ENCODE data around the gene GATAD2B.
"Not testable (repeated sequence)": the region's sequence is repeated elsewhere in the genome, so short reads cannot be mapped to it uniquely, and the experiment has no call there.

The GATAD2B gene

DNA sequence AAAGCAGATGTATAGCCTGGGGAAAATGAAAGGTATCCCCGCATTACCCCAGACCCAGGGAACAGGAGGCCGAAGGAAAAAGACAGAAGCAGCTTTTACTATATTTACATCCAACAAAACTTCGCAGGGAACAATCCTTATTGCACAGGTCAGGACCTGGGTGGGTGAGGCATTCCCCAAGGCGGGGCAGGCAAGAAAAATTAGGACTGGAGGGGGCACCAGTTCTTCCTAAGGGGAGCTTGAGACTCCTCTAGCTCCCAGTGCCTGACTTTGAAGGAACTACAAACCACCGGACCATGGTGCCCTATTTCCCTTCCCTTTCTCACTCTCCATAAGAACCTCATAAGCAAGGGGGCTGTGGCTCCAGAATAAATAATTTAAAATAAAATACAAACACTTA is 6.7 kb upstream of the GATAD2B start:
- no peak for DNase-seq

DNA sequence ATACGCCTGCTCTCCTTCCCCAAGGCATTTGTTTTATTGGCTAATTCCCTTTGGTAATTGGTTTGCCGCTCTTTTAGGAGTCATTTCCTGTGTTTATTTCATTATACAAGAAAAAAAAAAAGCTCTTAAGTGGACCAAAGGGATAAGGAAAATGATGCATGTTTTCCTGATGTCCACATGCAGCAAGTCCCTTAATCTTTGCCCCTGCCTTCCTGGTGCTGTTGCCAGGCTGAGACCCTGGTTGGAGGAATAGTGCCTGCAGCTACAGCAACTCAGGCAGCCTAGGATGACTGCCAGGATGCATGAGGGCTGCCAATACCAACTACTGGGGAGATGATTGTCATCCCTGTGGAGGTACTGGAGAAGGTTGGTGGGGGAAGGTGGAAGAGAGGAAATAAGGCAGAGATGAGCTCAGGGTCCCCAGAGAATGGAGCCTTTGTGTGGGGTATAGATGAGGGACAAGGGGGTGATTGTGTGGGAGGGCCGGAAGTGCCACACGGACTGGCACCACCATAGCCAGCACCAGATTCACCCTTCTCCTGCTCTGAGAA is 6.1 kb upstream of the GATAD2B start:
- DNase-seq: no peak

DNA sequence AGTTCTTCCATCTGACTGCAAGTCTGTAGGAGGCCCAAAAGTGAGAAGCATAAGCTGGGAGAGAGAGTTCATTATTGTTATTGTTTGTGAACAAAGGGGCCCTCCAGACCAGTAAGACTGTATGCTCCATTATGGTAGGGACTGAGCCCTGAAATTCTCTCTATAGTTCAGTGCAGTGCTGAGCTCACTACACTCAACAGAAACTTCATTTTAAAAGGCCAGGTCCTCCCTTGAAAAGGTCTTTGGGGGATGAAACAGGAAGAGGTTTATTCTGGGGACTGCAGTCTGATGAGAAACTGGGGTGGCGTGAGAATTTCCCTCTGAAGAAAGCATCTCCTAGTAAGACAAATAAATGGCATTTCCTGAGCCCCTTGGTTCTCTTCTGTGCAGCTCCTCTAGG is 5.5 kb upstream of the GATAD2B start:
- no peak for DNase-seq

DNA sequence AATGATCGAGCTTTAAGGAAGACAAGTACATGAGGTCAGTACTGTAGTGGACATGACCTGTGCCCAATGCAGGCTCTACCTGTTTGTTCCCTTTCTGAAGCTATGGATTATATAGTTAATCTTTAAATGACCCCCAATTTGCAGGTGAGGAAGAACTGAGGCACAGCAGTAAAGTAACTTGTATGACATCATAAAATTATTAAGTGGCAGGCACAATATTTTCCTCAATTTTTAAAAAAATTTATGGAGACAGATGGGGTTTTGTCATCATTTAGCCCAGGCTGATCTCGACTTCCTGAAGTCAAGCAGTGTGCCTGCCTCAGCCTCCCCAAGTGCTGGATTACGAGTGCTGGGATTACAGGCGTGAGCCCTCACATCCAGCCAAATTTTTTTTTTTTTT is 3.6 kb upstream of the GATAD2B start:
- DNase-seq: no peak

DNA sequence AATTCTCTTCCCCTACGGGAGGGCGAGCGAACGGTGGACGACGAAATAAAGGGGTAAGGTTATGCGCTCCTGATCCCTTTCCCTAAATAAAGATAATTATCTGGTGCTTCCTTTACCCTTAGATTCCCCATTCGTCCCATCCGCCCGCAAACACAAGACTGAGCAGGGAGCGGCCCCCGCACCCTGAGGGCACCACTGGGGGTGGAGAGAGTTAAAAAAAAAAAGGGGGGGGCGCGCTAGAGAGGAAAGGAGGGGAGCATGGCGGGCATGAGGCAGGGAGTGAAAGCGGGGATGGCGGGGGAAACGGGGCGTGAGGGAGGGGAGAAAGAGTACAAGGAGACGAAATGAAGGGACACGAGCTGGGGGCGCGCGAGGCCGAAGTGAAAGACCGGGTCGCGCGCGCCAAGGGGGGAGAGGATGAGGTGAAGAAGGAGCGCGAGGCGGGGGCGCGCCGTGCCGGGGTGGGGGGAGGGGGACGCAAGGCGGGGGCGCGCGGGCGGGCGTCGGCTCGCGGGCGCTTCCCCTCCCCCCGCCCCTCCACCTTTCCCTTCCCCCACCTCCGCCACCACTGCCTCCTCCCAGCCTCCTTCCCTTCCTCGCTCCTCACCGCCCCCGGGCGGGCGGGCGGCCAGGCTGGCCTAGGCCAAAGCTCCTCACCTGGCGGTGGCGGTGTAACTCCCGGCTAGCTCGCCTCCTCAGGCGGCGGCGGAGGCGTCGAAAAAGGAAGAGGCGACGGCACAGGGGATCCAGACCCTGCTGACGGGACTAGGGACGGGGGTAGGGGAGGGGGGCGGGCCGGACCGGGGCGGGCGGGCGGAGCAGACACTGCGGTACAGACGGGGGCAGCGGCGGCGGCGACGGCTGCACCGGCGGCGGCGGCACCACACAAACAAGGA is 448 bp downstream of the GATAD2B start:
- peak in 1 of 2 experiments; percentile 67 for DNase-seq

DNA sequence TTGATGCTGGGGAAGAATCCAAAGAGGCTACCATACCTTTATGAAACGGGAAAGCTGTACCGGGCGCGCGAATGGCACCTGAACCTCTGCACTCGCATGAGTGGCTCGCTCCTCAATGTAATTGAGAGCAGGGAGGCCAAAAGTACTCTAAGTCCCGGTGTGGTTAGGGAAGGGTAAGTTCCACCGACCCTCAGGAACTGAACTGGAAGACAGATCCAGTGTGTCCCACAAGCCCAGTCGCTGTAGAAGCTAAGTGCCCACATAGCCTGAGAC is 1.0 kb downstream of the GATAD2B start:
- DNase-seq: peak in 1 of 2 experiments; percentile 16

DNA sequence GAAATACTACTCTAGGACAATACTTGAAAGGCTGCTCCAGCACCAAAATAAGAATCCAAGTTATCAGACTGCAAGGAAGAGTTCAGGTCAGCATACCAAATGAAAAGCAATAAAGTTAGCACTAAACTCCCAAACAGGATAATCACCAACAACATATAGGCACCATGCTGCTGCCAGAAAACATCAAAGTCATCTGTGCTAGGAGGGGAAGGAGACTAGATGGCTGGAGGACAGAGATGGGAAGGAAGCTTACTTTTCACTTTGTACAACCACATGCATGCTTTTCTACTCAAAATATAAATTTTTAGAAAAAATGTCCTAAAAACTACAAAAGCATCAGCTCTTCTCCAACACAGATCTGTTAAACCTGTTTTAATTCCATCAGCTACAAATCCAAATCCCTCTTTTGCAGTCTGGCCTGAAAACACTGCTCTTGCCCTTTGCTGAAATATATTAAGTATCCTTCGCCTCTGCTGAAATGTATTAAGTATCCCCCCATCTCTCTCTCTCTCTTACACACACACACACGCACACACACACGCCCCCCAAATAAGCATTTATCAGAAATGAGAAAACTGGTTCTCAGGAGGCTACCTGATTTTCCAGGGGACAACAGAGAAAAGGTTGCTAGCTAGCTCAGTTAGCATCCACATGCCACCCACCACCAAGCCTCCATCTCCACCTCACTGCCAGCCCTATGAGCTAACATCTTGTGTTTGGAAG is 1.5 kb downstream of the GATAD2B start:
- no peak for DNase-seq

DNA sequence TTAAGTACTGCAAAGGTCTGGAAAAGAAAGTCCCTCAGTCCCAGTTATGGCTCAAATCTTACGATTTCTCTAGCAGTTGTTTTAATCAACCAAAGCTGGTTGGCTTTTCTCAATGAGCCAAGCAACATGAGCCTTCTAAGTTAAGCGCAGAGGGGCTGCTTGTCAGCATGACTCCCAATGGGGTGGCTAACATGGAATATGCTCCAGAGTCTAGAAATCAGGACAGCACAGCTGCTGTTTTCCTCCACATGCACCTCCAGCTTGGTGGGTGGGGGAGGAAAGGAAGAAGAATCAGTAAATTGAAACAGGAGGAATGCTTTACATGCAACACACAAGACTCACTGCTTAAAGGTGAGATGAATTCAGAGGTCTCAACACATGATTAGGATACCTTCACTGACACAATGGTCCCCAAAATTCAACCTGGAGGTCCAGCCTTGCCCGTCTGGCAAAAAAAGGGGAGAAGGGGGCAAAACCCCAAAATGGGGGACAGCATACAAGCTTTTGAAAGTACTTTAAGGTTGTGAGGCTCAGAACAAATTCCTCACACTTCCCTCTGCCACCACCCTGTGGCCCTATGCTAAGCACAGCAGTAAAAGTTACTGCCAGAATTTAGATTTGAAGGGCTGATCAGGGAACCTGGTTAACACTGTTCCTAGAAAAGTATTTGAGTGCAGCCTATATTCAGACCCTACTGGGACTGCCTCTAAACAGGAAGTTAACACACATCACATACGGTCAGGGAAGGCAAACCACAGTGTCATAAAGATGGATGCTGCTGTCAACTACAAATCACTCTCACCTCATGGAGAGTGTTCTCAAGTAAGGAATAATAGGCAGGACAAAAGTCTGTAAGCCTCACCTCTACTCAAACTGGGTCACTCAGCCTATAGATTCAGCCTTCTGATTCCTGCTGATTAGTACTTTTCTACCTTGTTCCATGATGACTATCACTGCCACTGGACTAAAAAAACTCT is 2.6 kb downstream of the GATAD2B start:
- no peak for DNase-seq

DNA sequence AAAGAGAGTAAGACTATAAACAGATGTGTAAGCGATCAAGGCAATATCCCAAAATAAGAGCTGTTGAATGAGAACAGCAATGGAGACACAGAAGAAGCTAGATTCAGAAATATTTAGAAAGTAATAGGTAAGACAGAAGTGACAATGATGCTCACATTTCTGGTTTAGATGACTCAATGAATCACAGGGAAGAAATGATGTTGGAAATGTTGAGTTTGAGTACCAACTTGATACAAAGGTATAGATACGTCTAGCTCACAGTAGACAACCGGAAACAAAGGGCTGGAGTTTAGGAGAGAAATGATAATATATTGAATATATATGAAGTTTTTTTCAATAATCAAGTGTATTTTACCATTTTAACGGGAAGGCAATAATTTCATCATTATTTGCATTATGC is 6.5 kb downstream of the GATAD2B start:
- DNase-seq: no peak

DNA sequence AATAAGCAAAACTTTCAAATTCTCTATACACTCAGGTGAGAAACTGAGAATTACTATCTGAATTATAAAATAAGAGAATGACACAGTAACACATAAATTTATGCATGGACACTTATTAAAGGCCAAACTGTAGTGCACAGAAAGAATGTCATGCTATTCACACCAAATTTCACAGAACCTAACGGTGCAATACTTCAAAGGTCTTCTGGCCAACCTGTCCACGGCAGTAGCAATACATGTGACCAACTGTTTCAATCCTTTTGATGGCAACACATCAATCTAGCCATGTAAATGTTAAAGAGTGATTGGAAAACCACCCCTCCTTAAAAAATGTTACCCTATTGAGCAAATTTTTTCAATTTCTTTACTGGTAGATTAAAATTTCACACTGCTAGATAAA is 10.4 kb downstream of the GATAD2B start:
- no peak for DNase-seq

DNA sequence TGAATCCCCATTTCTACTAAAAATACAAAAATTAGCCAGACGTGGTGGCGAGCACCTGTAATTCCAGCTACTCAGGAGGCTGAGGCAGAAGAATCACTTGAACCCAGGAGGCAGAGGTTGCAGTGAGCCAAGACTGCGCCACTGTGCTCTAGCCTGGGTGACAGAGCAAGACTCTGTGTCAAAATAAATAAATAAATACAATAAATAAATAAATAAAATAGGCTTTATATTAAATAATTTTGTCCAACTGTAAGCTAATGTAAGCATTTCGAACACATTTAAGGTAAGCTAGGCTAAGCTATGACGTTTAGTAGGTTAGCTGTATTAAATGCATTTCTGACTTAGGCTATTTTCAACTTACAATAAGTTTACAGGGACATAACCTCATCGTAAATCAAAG is 12.2 kb downstream of the GATAD2B start:
- DNase-seq: not testable (repeated sequence)

DNA sequence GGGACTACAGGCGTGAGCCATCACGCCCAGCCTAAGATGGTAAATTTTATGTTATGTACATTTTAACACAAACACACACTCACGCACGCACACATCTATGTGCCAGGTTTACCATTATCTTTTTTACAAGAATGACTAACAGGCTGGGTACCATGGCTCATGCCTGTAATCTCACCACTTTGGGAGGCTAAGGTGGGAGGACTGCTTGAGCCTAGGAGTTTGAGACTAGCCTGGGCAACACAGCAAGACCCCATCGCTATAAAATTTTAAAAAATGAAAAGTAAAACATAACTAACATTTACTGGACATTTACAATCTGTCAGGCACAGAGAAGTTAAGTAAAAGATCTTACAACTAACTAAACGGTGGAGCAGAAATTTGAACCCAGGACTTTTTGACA is 14.7 kb downstream of the GATAD2B start:
- DNase-seq: no peak

DNA sequence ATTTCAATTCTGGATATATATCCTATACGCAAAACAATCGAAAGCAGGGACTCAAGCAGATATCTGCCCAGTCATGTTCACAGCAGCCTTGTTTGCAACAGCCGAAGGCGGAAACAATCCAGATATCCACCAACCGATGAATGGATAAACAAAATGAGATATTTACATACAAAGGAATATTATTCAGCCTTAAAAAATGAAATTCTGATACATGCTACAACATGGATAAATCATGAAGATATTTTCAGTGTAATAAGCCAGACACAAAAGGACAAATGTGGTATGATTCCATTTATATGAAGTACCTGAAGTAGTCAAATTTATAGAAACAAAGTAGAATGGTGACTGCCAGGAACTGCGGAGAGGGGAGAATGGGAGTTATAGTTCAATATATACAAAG is 15.6 kb downstream of the GATAD2B start:
- DNase-seq: no peak

DNA sequence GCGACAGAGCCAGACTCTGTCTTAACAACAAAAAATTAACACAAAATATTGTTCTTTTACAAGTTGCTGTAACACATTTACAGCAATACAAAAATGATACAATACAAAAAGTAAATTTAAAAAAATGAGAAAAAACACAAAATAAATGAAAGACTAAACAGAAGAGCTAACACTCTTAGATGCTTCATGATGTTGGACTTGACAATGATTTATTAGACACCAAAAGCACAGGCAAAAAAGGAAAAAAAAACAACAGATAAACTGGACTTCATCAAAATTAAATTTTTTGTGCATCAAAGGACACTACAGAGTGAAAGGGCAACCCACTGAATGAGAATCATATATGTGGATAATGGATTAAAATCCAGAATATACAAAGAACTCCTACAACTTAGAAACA is 16.4 kb downstream of the GATAD2B start:
- DNase-seq: no peak

DNA sequence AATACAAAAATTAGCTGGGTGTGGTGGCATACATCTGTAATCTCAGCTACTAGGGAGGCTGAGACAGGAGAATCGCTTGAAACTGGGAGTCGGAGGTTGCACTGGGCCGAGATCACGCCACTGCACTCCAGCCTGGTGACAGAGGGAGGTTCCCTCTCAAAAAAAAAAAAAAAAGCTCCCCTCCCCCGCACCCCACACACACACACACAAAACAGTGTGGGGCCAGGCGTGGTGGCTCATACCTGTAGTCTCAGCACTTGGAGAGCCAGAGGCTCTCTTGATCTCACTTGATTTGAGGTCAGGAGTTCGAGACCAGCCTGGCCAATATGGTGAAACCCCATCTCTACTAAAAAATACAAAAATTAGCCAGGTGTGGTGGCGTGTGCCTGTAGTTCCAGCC is 16.9 kb downstream of the GATAD2B start:
- DNase-seq: not testable (repeated sequence)

DNA sequence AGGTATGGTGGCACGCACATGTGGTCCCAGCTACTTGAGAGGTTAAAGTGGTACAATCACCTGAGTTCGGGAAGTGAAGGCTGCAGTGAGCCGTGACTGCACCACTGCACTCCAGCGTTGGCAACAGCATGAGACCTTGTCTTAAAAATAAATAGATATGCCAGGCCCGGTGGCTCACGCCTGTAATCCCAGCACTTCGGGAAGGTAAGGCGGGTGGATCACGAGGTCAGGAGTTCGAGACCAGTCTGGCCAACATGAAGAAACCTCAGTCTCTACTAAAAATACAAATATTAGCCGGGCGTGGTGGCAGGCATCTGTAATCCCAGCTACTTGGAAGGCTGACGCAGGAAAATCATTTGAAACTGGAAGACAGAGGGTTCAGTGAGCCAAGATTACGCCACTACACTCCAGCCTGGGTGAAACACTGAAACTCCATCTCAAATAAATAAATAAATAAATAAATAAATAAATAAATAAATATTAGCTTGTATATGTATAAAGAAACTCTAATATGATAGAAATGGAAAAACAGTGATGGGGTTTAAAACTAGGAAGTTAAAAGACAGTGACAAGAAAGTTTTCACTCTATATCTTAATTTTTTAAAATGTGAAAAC is 18.8 kb downstream of the GATAD2B start:
- DNase-seq: no peak

DNA sequence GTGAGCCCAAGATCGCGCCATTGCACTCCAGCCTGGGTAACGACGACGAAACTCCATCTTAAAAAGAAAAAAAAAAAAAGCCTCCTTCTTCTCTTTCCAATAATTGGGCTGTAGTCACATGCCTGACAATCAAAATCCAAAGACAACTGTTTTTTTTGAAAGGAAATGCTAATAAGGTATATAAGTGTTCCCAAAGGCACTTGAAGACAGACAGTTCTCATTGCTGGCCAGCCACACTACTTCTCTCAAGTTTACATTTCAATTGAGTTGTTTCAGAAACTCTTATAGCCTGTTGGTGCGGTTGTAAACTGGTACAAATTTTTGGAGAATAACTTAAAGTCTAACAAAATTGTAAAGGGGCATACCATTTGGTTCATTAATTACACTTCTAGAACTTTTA is 23.3 kb downstream of the GATAD2B start:
- no peak for DNase-seq

DNA sequence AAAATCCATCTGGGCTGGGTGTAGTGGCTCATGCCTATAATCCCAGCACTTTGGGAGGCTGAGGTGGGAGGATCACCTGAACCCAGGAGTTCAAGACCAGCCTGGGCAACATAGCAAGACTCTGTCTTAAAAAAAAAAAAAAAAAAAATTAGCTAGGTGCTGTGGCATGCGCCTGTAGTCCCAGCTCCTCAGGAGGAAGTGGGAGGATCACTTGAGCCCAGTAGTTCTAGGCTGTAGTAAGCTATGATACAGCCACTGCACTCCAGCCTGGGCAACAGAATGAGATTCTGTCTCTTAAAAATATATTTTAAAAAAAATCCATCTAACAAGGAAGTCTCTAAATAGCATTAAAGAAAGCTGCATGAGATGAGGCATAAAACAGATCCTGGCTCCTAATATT is 26.9 kb downstream of the GATAD2B start:
- DNase-seq: not testable (repeated sequence)

DNA sequence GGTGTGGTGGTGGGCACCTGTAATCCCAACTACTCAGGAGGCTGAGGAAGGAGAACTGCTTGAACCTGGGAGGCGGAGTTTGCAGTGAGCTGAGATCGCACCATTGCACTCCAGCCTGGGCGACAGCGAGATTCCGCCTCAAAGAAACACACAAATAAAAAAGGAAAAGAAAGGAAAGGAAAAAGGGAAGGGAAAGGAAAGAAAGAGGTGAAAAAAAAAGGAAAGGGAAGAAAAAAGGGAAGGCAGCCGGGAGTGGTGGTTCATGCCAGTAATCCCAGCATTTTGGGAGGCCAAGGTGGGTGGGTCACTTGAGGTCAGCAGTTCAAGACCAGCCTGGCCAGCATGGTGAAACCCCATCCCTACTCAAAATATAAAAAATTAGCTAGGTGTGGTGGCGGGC is 31.7 kb downstream of the GATAD2B start:
- not testable (repeated sequence) for DNase-seq

DNA sequence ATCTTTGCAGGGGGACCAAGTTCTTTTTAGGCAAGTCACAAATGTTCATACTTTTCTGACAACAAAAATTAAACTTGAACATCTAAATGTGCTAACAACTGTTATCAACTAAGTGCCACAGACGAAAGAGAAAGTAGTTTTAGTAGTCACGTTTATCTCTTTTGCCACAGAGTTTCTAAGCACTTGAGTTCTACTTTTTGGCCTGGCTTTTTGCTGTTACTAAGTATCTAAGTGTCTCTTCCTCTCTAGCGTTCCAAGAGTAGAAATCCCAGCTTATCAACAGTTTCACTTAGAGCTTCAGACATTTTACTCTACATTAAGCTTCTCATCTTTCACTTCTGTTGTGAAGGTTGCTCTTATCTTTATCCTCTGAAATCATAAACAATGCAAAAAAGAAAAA is 34.2 kb downstream of the GATAD2B start:
- DNase-seq: no peak

DNA sequence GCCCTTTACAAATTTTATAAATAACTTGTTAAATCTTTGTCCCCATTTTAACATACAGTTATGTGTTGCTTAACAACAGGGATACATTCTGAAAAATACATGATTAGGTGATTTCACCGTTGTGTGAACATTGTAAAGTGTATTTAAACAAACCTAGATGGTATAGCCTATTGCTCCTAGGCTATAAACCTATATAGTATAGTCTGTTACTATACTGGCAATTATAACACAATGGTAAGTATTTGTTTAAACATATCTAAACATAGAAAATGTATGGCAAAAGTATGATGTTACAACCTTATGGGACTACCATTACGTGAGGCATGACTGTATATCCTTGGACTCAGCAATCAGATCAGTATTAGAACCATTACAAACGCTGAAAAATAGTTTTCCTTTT is 36.6 kb downstream of the GATAD2B start:
- DNase-seq: no peak

DNA sequence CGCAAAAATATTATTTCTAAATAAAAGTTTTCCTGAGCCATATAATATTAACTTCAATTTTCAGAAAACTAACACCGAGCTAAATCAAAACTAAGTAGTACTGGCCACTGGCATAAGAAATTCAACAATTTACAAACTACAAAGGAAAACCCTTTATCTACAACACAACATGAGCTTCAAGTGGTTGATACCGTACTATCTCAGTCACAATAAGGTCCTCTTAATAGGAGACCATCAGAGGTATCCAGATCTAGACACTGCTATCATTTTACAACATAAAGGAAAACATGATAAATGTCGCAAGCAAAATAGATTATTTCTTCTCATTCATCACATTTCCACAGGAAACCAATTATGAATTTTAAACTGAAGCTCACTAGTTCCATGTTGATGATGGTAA is 39.5 kb downstream of the GATAD2B start:
- DNase-seq: no peak
